ENCODE data around the gene ALG12. TPM values are rescaled to one million over a fixed set of nuclear protein-coding genes. Genes with fewer than 3 reads are reported as not detected.

Gene ALG12
- total and polyA plus RNA-seq, 2 of the 4 experiments (the other 2 are of a cell fraction): 7.2 to 10.9 TPM

GRCh38 chr22:49916831-49917230 is 1.4 kb downstream of the ALG12 start:
- ChIA-PET CTCF (no interaction called here), POLR2A (ENCODE audit: unreplicated experiment) (interaction anchor here (0.6 kb wide), 1 partner anchor 735 kb away, joined by 4 read pairs; no protein-coding TSS in a partner anchor)
- Histone ChIP-seq H3K27ac (ENCODE audit: insufficient read depth, low read length) (no peak overlapping the region), H4K8ac (ENCODE audit: low read depth in 2 of 2, low read length in 2 of 2) (no peak overlapping the region), H3K56ac (ENCODE audit: extremely low read depth, insufficient read depth, low read length) (no peak overlapping the region), H2BK5ac (ENCODE audit: low read depth, low read length, poor library complexity, severe bottlenecking) (no peak overlapping the region), H2AFZ (replicated peaks; ENCODE audit: low read length, poor library complexity) (peak overlapping the region; percentile 39), H4K20me1 (ENCODE audit: insufficient read depth, low read length) (no peaks in the 10 kb centered on the region; the same call in 1 of the 2 replicates), H2AK5ac (ENCODE audit: low read depth, low read length) (no peak overlapping the region), H3K36me3 (ENCODE audit: control insufficient read depth, insufficient read depth, low read length) (peaks cover 21% of the 10 kb centered on the region), H2BK20ac (ENCODE audit: low read depth, low read length) (no peak overlapping the region), H3K14ac (replicated peaks; ENCODE audit: low read depth, low read length) (no peak overlapping the region), H3K79me1 (ENCODE audit: low read depth in 1 of 2, low read length in 2 of 2) (peaks cover 31 to 43% of the 10 kb centered on the region in 2 experiments), H3K4me1 (ENCODE audit: control insufficient read depth, insufficient read depth, low read length) (peaks cover 8% of the 10 kb centered on the region), H3K4ac (ENCODE audit: low read depth, low read length) (no peak overlapping the region), H3K18ac (ENCODE audit: low read depth, low read length) (no peak overlapping the region), H3K23ac (ENCODE audit: low read depth, low read length) (no peak overlapping the region), H2BK15ac (ENCODE audit: low read depth, low read length) (no peak overlapping the region), H2BK120ac (ENCODE audit: low read depth, low read length) (no peak overlapping the region), H4K5ac (ENCODE audit: low read depth, low read length) (no peak overlapping the region), H3K9me3 (ENCODE audit: control insufficient read depth, insufficient read depth, low read length) (no peaks in the 10 kb centered on the region), H3K4me2 (ENCODE audit: low read depth, low read length) (no peak overlapping the region; the same call in 1 of the 2 replicates), H3K4me3 (ENCODE audit: insufficient read depth, low read depth, low read length) (no peak overlapping the region), H3K9ac (ENCODE audit: low read depth, low read length) (no peak overlapping the region), H4K91ac (ENCODE audit: insufficient read depth, low read depth, low read length) (no peak overlapping the region), H3K9me1 (ENCODE audit: insufficient read depth, low read length) (no peaks in the 10 kb centered on the region), H2AK9ac (replicated peaks; ENCODE audit: low read depth, low read length, poor library complexity) (no peak overlapping the region), H3K27me3 (ENCODE audit: control insufficient read depth, insufficient read depth, low read length) (no peaks in the 10 kb centered on the region)
- TF ChIP-seq RCOR1 (IDR thresholded peaks at IDR 0.05; ENCODE audit: insufficient replicate concordance, low read length): no peak
- TF ChIP-seq FOS (IDR thresholded peaks at IDR 0.05; ENCODE audit: low read depth, low read length): no peak
- TF ChIP-seq NFE2L2 (IDR thresholded peaks at IDR 0.05; ENCODE audit: low read depth, low read length): no peak
- no peak for TF ChIP-seq CEBPB (IDR thresholded peaks at IDR 0.05; ENCODE audit: low read depth, low read length)
- no peak for TF ChIP-seq SMC3 (IDR thresholded peaks at IDR 0.05; ENCODE audit: low read depth, low read length)
- TF ChIP-seq BHLHE40 (IDR thresholded peaks at IDR 0.05; ENCODE audit: low read depth, low read length): no peak
- no peak for TF ChIP-seq CTCF (conservative IDR thresholded peaks at IDR 0.05; ENCODE audit: low read depth, low read length)
- TF ChIP-seq RAD21 (IDR thresholded peaks at IDR 0.05; ENCODE audit: low read length): no peak
- no peak for TF ChIP-seq POLR2A (IDR thresholded peaks at IDR 0.05; ENCODE audit: low read depth, low read length)
- TF ChIP-seq MAZ (IDR thresholded peaks at IDR 0.05; ENCODE audit: borderline replicate concordance, low read depth, low read length): no peak
- TF ChIP-seq CHD1 (IDR thresholded peaks at IDR 0.05; ENCODE audit: low read depth, low read length): no peak
- ATAC-seq (ENCODE audit: low read depth) (no peak), DNase-seq (no peak)
- dilution Hi-C loops (cut with HindIII; ENCODE audit: low sequenced_read_pairs, unreplicated experiment): no loop called here
- intact Hi-C loops (cut with micrococcal nuclease): no loop called here
- WGBS, 2 experiments (ENCODE audit: extremely low coverage in 2 of 2, insufficient read length in 1 of 2): 91% methylated on average over 6 of the region's 11 CpGs; no CpG with 5 or more reads in 1 of the 2 experiments
- in situ Hi-C loops (cut with MboI; ENCODE audit: low sequenced_read_pairs): loop anchor here (10.0 to 25.0 kb wide), 2 partner anchors 52 to 105 kb away; no protein-coding TSS in a partner anchor
- BruUV-seq (replicated peaks): no TSS peak

Measured in IMR-90 (cell line).